HL-60/S4 (cell line): Measurements from ENCODE around the gene PCSK6.
"Not testable (repeated sequence)": the region's sequence is repeated elsewhere in the genome, so short reads cannot be mapped to it uniquely, and the experiment has no call there.

Experiments used
- in situ Hi-C: fragments of 300-500 bp; cut with MboI; formaldehyde crosslinking; loops from 2 replicates; pipeline ENCODE4 v1.14.3; 2022; ENCODE audit warnings: low sequenced_read_pairs

PCSK6 gene

GRCh38 chr15:101361418-101361817 lies 128.1 kb downstream of the PCSK6 start:
- in situ Hi-C loops: no loop called here

- in situ Hi-C loops: no loop called here
Observed at GRCh38 chr15:101359365-101359947, 130.1 kb downstream of the PCSK6 start.

GRCh38 chr15:101358895-101359294 lies 130.6 kb downstream of the PCSK6 start:
- in situ Hi-C loops: no loop called here

GRCh38 chr15:101357885-101358284 lies 131.6 kb downstream of the PCSK6 start:
- in situ Hi-C loops: no loop called here

- in situ Hi-C loops: no loop called here
Observed at GRCh38 chr15:101357333-101357732, 132.2 kb downstream of the PCSK6 start.

- in situ Hi-C loops: not testable (repeated sequence)
Observed at GRCh38 chr15:101356512-101357172, 132.9 kb downstream of the PCSK6 start.

- in situ Hi-C loops: no loop called here
Observed at GRCh38 chr15:101355678-101356464, 133.6 kb downstream of the PCSK6 start.

- in situ Hi-C loops: no loop called here
Observed at GRCh38 chr15:101354891-101355623, 134.4 kb downstream of the PCSK6 start.

GRCh38 chr15:101353240-101353639 lies 136.3 kb downstream of the PCSK6 start:
- in situ Hi-C loops: no loop called here

GRCh38 chr15:101351736-101352135 lies 137.8 kb downstream of the PCSK6 start:
- in situ Hi-C loops: no loop called here

- in situ Hi-C loops: no loop called here
Observed at GRCh38 chr15:101349047-101349951, 140.2 kb downstream of the PCSK6 start.

GRCh38 chr15:101348643-101349042 lies 140.9 kb downstream of the PCSK6 start:
- in situ Hi-C loops: no loop called here

- in situ Hi-C loops: no loop called here
Observed at GRCh38 chr15:101348015-101348414, 141.5 kb downstream of the PCSK6 start.

GRCh38 chr15:101347454-101347853 lies 142.1 kb downstream of the PCSK6 start:
- in situ Hi-C loops: no loop called here

GRCh38 chr15:101346928-101347327 lies 142.6 kb downstream of the PCSK6 start:
- in situ Hi-C loops: no loop called here

GRCh38 chr15:101342056-101342455 lies 147.5 kb downstream of the PCSK6 start:
- in situ Hi-C loops: no loop called here

GRCh38 chr15:101338502-101339057 lies 150.9 kb downstream of the PCSK6 start:
- in situ Hi-C loops: no loop called here

- in situ Hi-C loops: no loop called here
Observed at GRCh38 chr15:101337976-101338375, 151.5 kb downstream of the PCSK6 start.

GRCh38 chr15:101333907-101334789 lies 155.4 kb downstream of the PCSK6 start:
- in situ Hi-C loops: not testable (repeated sequence)
